Nephron progenitor cell (in vitro differentiated cells): ENCODE results near the gene BDNF.
A peak's percentile ranks its signal among the peaks of the same experiment; 100 is the strongest.
"Not testable (repeated sequence)": the region's sequence is repeated elsewhere in the genome, so short reads cannot be mapped to it uniquely, and the experiment has no call there.

ENCODE experiments used
- DNase-seq: peaks from one replicate; pipeline ENCODE4 v3.0.0; 2021
- H3K27ac Mint-ChIP-seq: 2 replicates; pipeline ENCODE4 v1.8.0; 2021; ENCODE audit warnings: mild to moderate bottlenecking, moderate library complexity, mixed read lengths
- H3K27me3 Mint-ChIP-seq: 2 replicates; pipeline ENCODE4 v1.8.0; 2021; ENCODE audit warnings: mild to moderate bottlenecking, low read depth, mixed read lengths; ENCODE audit not compliant: poor library complexity
- H3K36me3 Mint-ChIP-seq: 2 replicates; pipeline ENCODE4 v1.8.0; 2021; ENCODE audit warnings: low read depth, mixed read lengths
- H3K4me1 Mint-ChIP-seq: 2 replicates; pipeline ENCODE4 v1.8.0; 2021; ENCODE audit warnings: mixed read lengths
- H3K4me3 Mint-ChIP-seq: 2 replicates; pipeline ENCODE4 v1.8.0; 2021; ENCODE audit warnings: mild to moderate bottlenecking, moderate library complexity, mixed read lengths
- H3K9me3 Mint-ChIP-seq: 2 replicates; pipeline ENCODE4 v1.8.0; 2021; ENCODE audit warnings: mild to moderate bottlenecking, moderate library complexity, mixed read lengths
- CTCF ChIP-seq: fragments of 200-600 bp; sonication (generic); IDR thresholded peaks from 2 replicates; pipeline ENCODE4 v1.5.0; 2021; ENCODE audit warnings: antibody characterized with exemption

BDNF gene

GRCh38 chr11:27646051-27646818 is 54.0 kb downstream of the BDNF start:
- no peak overlapping the region for H3K4me3 Mint-ChIP-seq
- no peak overlapping the region for H3K27ac Mint-ChIP-seq
- peaks cover 2% of the 10 kb centered on the region for H3K4me1 Mint-ChIP-seq
- no peak for TF ChIP-seq CTCF
- H3K36me3 Mint-ChIP-seq = no peaks in the 10 kb centered on the region
- no peak for DNase-seq
- no peaks in the 10 kb centered on the region for H3K9me3 Mint-ChIP-seq
- H3K27me3 Mint-ChIP-seq = peaks cover 6% of the 10 kb centered on the region

DNA sequence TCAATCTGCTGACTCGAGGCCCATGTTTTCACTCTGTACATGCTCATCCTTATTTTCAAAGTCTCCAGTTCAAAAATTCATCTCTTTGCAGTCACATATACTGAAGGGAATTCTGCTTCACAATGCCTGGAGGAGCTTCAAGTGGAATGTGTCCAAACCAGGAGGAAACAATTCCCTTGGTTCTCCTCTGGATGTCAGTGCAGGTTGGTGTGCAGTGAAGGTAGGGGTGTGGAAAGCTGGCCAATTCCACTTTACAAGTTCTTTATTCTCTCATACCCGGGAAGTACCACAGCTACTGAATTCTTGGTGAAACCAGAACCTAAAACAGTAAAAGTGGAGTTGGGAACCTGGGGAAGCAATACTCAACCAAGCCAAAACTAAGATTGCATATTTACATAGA is 57.3 kb downstream of the BDNF start:
- Mint-ChIP-seq H3K27ac (no peak overlapping the region), H3K4me1 (peaks cover 6% of the 10 kb centered on the region), H3K4me3 (no peak overlapping the region), H3K27me3 (peaks cover 9% of the 10 kb centered on the region), H3K9me3 (no peaks in the 10 kb centered on the region), H3K36me3 (no peaks in the 10 kb centered on the region)
- no peak for TF ChIP-seq CTCF
- no peak for DNase-seq

GRCh38 chr11:27640954-27641353 is 59.3 kb downstream of the BDNF start:
- peak overlapping the region; percentile 10 for H3K27ac Mint-ChIP-seq
- no peak overlapping the region for H3K4me3 Mint-ChIP-seq
- H3K36me3 Mint-ChIP-seq = no peaks in the 10 kb centered on the region
- H3K9me3 Mint-ChIP-seq = peaks cover 5% of the 10 kb centered on the region
- H3K4me1 Mint-ChIP-seq = peaks cover 9% of the 10 kb centered on the region
- H3K27me3 Mint-ChIP-seq = peaks cover 20% of the 10 kb centered on the region
- TF ChIP-seq CTCF = no peak
- no peak for DNase-seq

- no peak overlapping the region for H3K27ac Mint-ChIP-seq
- peaks cover 65% of the 10 kb centered on the region for H3K27me3 Mint-ChIP-seq
- TF ChIP-seq CTCF = no peak
- peaks cover 3% of the 10 kb centered on the region for H3K4me1 Mint-ChIP-seq
- H3K36me3 Mint-ChIP-seq = no peaks in the 10 kb centered on the region
- no peak for DNase-seq
- peaks cover 20% of the 10 kb centered on the region for H3K9me3 Mint-ChIP-seq
- no peak overlapping the region for H3K4me3 Mint-ChIP-seq
These were observed 64.7 kb downstream of the BDNF start for GRCh38 chr11:27635567-27636037.

DNA sequence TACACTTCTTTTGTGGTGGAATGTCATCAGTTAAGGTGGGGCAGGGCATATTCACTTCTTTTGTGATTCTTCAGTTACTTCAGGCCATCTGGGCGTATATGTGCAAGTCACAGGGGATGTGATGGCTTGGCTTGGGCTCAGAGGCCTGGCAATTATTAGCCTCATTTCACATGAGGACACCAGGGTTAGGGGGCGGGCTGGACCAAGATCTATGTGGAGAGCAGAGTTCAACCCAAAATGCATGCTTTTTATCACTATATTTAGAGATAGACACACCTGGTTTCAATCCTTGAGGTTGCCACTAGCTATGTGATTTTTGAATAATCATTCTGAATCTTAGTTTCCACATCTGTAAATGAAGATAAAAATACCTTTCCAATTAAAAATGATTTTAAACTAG is 65.5 kb downstream of the BDNF start:
- not testable (repeated sequence) for H3K36me3 Mint-ChIP-seq, DNase-seq, H3K4me3 Mint-ChIP-seq, H3K4me1 Mint-ChIP-seq, H3K27ac Mint-ChIP-seq
- peaks cover 20% of the 10 kb centered on the region for H3K9me3 Mint-ChIP-seq
- peaks cover 66% of the 10 kb centered on the region for H3K27me3 Mint-ChIP-seq

DNA sequence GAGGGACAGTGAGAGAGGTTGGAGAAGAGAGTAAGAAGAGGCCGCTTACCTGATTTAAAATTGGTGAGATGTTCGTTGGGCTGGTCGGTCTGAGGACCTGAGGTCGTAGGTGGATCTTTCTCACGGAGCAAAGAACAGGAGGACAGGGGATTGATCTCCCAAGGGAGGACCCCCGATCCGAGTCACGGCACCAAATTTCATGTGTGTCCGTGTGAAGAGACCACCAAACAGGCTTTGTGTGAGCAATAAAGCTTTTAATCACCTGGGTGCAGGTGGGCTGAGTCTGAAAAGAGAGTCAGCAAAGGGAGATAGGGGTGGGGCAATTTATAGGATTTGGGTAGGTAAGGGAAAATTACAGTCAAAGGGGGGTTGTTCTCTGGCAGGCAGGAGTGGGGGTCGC is 66.0 kb downstream of the BDNF start:
- H3K36me3 Mint-ChIP-seq, H3K27ac Mint-ChIP-seq, DNase-seq, H3K4me1 Mint-ChIP-seq, H3K4me3 Mint-ChIP-seq: not testable (repeated sequence)
- Mint-ChIP-seq H3K9me3 (peaks cover 20% of the 10 kb centered on the region), H3K27me3 (peaks cover 66% of the 10 kb centered on the region)

- H3K4me3 Mint-ChIP-seq, H3K9me3 Mint-ChIP-seq, H3K36me3 Mint-ChIP-seq, DNase-seq, H3K27ac Mint-ChIP-seq: not testable (repeated sequence)
- Mint-ChIP-seq H3K4me1 (peaks cover 18% of the 10 kb centered on the region), H3K27me3 (peaks cover 43% of the 10 kb centered on the region)
These were observed 71.2 kb downstream of the BDNF start for GRCh38 chr11:27629023-27629422.
